Mesothelial cell of epicardium (in vitro differentiated cells): ENCODE measurements around the gene LENG1. TPM values are rescaled to one million over a fixed set of nuclear protein-coding genes. Genes with fewer than 3 reads are reported as not detected.

Experiments used
- DNase-seq, 2 experiments: peaks; one replicate each; pipeline ENCODE4 v3.0.0; 2021; ENCODE audit warnings: low spot score in 2 of 2; ENCODE audit not compliant: unreplicated experiment in 2 of 2
- H3K27ac Mint-ChIP-seq: 2 replicates; pipeline ENCODE4 v1.8.0; 2021; ENCODE audit warnings: mixed read lengths
- H3K27me3 Mint-ChIP-seq: 2 replicates; pipeline ENCODE4 v1.8.0; 2021; ENCODE audit warnings: low read depth, mixed read lengths
- H3K36me3 Mint-ChIP-seq: 2 replicates; pipeline ENCODE4 v1.8.0; 2021; ENCODE audit warnings: mixed read lengths
- H3K4me1 Mint-ChIP-seq: 2 replicates; pipeline ENCODE4 v1.8.0; 2021; ENCODE audit warnings: mixed read lengths
- H3K4me3 Mint-ChIP-seq: 2 replicates; pipeline ENCODE4 v1.8.0; 2021; ENCODE audit warnings: mild to moderate bottlenecking, moderate library complexity, mixed read lengths
- H3K9me3 Mint-ChIP-seq: 2 replicates; pipeline ENCODE4 v1.8.0; 2021; ENCODE audit warnings: mixed read lengths
- CTCF ChIP-seq: fragments of 200-600 bp; sonication (generic); IDR thresholded peaks from one replicate; pipeline ENCODE4 v1.5.0; 2021; ENCODE audit warnings: antibody characterized with exemption; ENCODE audit not compliant: unreplicated experiment
- total RNA-seq: library from RNA; stranded (reverse); gene quantifications from 3 replicates; pipeline ENCODE4 v1.2.1, GENCODE V29; 2021

Gene LENG1
- total RNA-seq, 1 donor from 2014 or later = 6.4 TPM

- Mint-ChIP-seq H3K27ac (peak overlapping the region; percentile 82), H3K9me3 (no peaks in the 10 kb centered on the region), H3K4me3 (peak overlapping the region; percentile 76), H3K27me3 (peaks cover 9% of the 10 kb centered on the region), H3K4me1 (peaks cover 37% of the 10 kb centered on the region), H3K36me3 (peaks cover 2% of the 10 kb centered on the region)
- peak; percentile 65 to 72 for DNase-seq
- no peak for TF ChIP-seq CTCF
These were observed 2.8 kb upstream of the LENG1 start for GRCh38 chr19:54162241-54162805.

- H3K4me3 Mint-ChIP-seq = peak overlapping the region; percentile 99
These were observed 1.3 kb upstream of the LENG1 start for GRCh38 chr19:54160854-54161253.

GRCh38 chr19:54160182-54160811 lies 776 bp upstream of the LENG1 start:
- DNase-seq = no peak
- Mint-ChIP-seq H3K4me1 (peaks cover 37% of the 10 kb centered on the region), H3K27ac (peak overlapping the region; percentile 99), H3K27me3 (peaks cover 9% of the 10 kb centered on the region), H3K9me3 (no peaks in the 10 kb centered on the region), H3K4me3 (peak overlapping the region; percentile 99), H3K36me3 (peaks cover 6% of the 10 kb centered on the region)
- no peak for TF ChIP-seq CTCF

More at GRCh38 chr19:54160854-54161253, 1.3 kb upstream of the LENG1 start:
- Mint-ChIP-seq H3K4me1 (peaks cover 37% of the 10 kb centered on the region), H3K9me3 (no peaks in the 10 kb centered on the region), H3K27me3 (peaks cover 9% of the 10 kb centered on the region), H3K36me3 (peaks cover 6% of the 10 kb centered on the region), H3K27ac (peak overlapping the region; percentile 99)
- DNase-seq = no peak
- no peak for TF ChIP-seq CTCF

- H3K4me3 Mint-ChIP-seq = peak overlapping the region; percentile 99
- H3K36me3 Mint-ChIP-seq = peaks cover 16% of the 10 kb centered on the region
- TF ChIP-seq CTCF = no peak
- peaks cover 32% of the 10 kb centered on the region for H3K4me1 Mint-ChIP-seq
- DNase-seq = no peak
- H3K9me3 Mint-ChIP-seq = no peaks in the 10 kb centered on the region
- peak overlapping the region; percentile 99 for H3K27ac Mint-ChIP-seq
- H3K27me3 Mint-ChIP-seq = peaks cover 5% of the 10 kb centered on the region
These were observed 639 bp downstream of the LENG1 start for GRCh38 chr19:54158812-54159351.

- Mint-ChIP-seq H3K27ac (peak overlapping the region; percentile 6), H3K9me3 (no peaks in the 10 kb centered on the region), H3K36me3 (peaks cover 17% of the 10 kb centered on the region), H3K27me3 (no peaks in the 10 kb centered on the region), H3K4me3 (no peak overlapping the region), H3K4me1 (peaks cover 25% of the 10 kb centered on the region)
- TF ChIP-seq CTCF = no peak
- DNase-seq = no peak
These were observed 2.6 kb downstream of the LENG1 start for GRCh38 chr19:54156953-54157352.
